Heart left ventricle (tissue), 16 donors: Measurements from ENCODE around the gene SMOC1. TPM values are rescaled to one million over a fixed set of nuclear protein-coding genes. Genes with fewer than 3 reads are reported as not detected.

Experiments
- ATAC-seq, 4 donors: fragments of 200-7000 bp; cut with Tn5 transposase; one replicate each; pipeline ENCODE4 v1.9.1; 2020 to 2022; ENCODE audit warnings: moderate library complexity in 4 of 4, mild to moderate bottlenecking in 3 of 4, moderate number of reproducible peaks in 1 of 4
- DNase-seq, 5 donors: peaks; one replicate each; pipeline ENCODE4 v3.0.0-alpha.2; 2020
- H3K27ac ChIP-seq, 12 donors: fragments of 200-600 bp; sonication (generic) in 4 of 12; one replicate each; pipeline versions ENCODE4 v1.5.0 to v1.8.0; 2016 to 2022; ENCODE audit warnings: mild to moderate bottlenecking in 2 of 12
- H3K27me3 ChIP-seq, 9 donors: fragments of 200-600 bp; sonication (generic) in 2 of 9; one replicate each; pipeline versions ENCODE4 v1.5.1 to v1.8.0; 2016 to 2022; ENCODE audit warnings: mild to moderate bottlenecking in 3 of 9
- H3K36me3 ChIP-seq, 9 donors: fragments of 200-600 bp; sonication (generic) in 2 of 9; one replicate each; pipeline versions ENCODE4 v1.5.0 to v1.8.0; 2018 to 2022; ENCODE audit warnings: mild to moderate bottlenecking in 2 of 9
- H3K4me1 ChIP-seq, 12 donors: fragments of 200-600 bp; sonication (generic) in 4 of 12; one replicate each; pipeline versions ENCODE4 v1.5.0 to v1.8.0; 2016 to 2022; ENCODE audit warnings: mild to moderate bottlenecking in 3 of 12
- H3K4me3 ChIP-seq, 12 donors: fragments of 200-600 bp; sonication (generic) in 4 of 12; one replicate each; pipeline versions ENCODE4 v1.5.0 to v1.8.0; 2017 to 2022; ENCODE audit warnings: mild to moderate bottlenecking in 9 of 12, moderate library complexity in 4 of 12
- H3K9me3 ChIP-seq, 12 donors: fragments of 200-600 bp; sonication (generic) in 4 of 12; one replicate each; pipeline versions ENCODE4 v1.5.0 to v1.8.0; 2016 to 2022; ENCODE audit warnings: mild to moderate bottlenecking in 1 of 12
- CTCF ChIP-seq, 12 donors: fragments of 200-600 bp; sonication (generic) in 4 of 12; IDR thresholded peaks; one replicate each; pipeline versions ENCODE4 v1.5.0 to v1.8.0; 2018 to 2022; ENCODE audit warnings: antibody characterized with exemption in 12 of 12, mild to moderate bottlenecking in 5 of 12
- POLR2A ChIP-seq, 2 donors: fragments of 450-650 bp; IDR thresholded peaks; one replicate each; pipeline ENCODE4 v1.6.1; 2017; ENCODE audit warnings: antibody characterized with exemption in 2 of 2, mild to moderate bottlenecking in 2 of 2, moderate library complexity in 2 of 2
- WGBS, 4 donors: extraction: QIAGEN DNeasy Blood & Tissue Kit in 2 of 4; methylation state at CpG; one replicate each; pipeline versions ENCODE4 v1.1.5 to v1.1.7; 2013 to 2018; 5-methylcytosine and 5-hydroxymethylcytosine counted together
- intact Hi-C, 10 donors: fragments of 100-400 bp; cut with DNase I; formaldehyde crosslinking; loops; one replicate each; pipeline versions ENCODE4 v1.11.1 to v1.14.2; 2022
- polyA plus RNA-seq, 2 donors: library from polyadenylated mRNA; stranded (reverse); fragments of 200-250 nt; gene quantifications; one replicate each; pipeline ENCODE4 v1.2.3, GENCODE V29; 2013
- total RNA-seq, 9 donors: library from RNA; depleted of rRNA in 2 of 9; stranded (reverse); fragments of >200 nt in 2 of 9; fragmentation: NEBNext Ultra II Directional in 3 of 9; extraction: Animal tissue kit (Norgen Biotek cat#: 25700) in 3 of 9; gene quantifications; one replicate each; pipeline versions ENCODE4 v1.1.0 to v1.2.4, GENCODE V29; 2016 to 2023
- donor health status: ischemic (EF 13 %, LVEDD 7.1; RV severe dilation, severe dysfunction).
- donor health status: healthy with polysubstance abuse.
- donor health status: DM: no; HTN: yes; CAD: no.
- donor health status: DM: no; HTN: no; CAD: no.
- donor health status: ischemic (EF 25% LVEDD 6.9; RV normal size, moderate dysfunction).
- donor health status: ischemic (EF 25% LVEDD 5.7; RV mildly dilated, moderate dysfunction).
- donor health status: healthy.
- donor health status: DM: yes; HTN: yes; CAD: no.
- donor health status: ischemic (EF 35%, LVEDD 5.7; RV mildly dilated, moderate dysfunction).
- donor health status: nonischemic (EF 11% LVEDD 7.7; RV severe dilation, severe dysfunction).
- donor health status: DM: yes; HTN: yes; CAD: no.
- donor health status: PGD.
- donor health status: ischemic (EF 29% LVEDD 5.4; RV normal size, mild dysfunction).
- donor health status: nonischemic (EF 23%, LVEDD 6.1; RV moderate dilation, normal function).

Gene SMOC1
- total and polyA plus RNA-seq, 11 donors = 0.57 to 2.8 (median 0.85) TPM; not detected in 2

- Histone ChIP-seq H3K4me3 (no peak overlapping the region), H3K27ac (no peak overlapping the region), H3K4me1 (no peaks in the 10 kb centered on the region), H3K27me3 (peaks cover 0 to 16% (median 0%) of the 10 kb centered on the region in 9 donors), H3K9me3 (no peaks in the 10 kb centered on the region), H3K36me3 (no peaks in the 10 kb centered on the region)
- no peak for ATAC-seq
- 77 to 83% (median 81%) methylated on average over 6 of the region's 6 CpGs for WGBS, 4 donors
- intact Hi-C loops = no loop called here
- DNase-seq = no peak
- TF ChIP-seq POLR2A (IDR thresholded peaks at IDR 0.05) (no peak), CTCF (IDR thresholded peaks at IDR 0.05) (no peak)
These were observed 131.9 kb downstream of the SMOC1 start for GRCh38 chr14:70011098-70011497.

DNA sequence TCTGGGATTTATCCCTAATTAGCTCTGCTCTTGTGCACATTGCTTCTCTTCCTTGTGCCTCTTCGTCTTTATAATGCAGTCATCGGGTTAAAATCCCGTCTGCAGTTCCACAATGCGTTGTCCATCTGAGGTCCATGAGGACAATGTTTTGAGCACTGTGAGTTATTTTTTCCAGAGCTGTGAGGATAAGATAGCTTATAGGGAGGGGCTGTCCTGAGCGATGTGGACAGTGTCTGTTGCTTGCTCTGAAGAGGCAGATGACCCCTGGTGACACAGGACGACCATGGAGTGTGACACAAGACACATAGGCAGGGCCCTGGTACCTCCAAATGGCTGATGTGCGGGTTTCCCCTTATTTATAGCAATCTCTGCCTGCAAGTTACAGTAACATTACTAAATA is 132.5 kb downstream of the SMOC1 start:
- Histone ChIP-seq H3K4me3 (no peak overlapping the region), H3K27ac (no peak overlapping the region), H3K9me3 (no peaks in the 10 kb centered on the region), H3K36me3 (no peaks in the 10 kb centered on the region), H3K4me1 (no peaks in the 10 kb centered on the region), H3K27me3 (peaks cover 0 to 16% (median 0%) of the 10 kb centered on the region in 9 donors)
- TF ChIP-seq POLR2A (IDR thresholded peaks at IDR 0.05) = no peak
- no peak for TF ChIP-seq CTCF (IDR thresholded peaks at IDR 0.05)
- intact Hi-C loops = no loop called here
- WGBS, 4 donors = 61 to 69% (median 63%) methylated on average over 7 of the region's 7 CpGs
- DNase-seq = no peak
- no peak for ATAC-seq

- peaks cover 0 to 16% (median 0%) of the 10 kb centered on the region in 9 donors for H3K27me3 ChIP-seq
- H3K4me3 ChIP-seq = no peak overlapping the region
- H3K36me3 ChIP-seq = no peaks in the 10 kb centered on the region
- H3K27ac ChIP-seq = no peak overlapping the region
- ATAC-seq (no peak), DNase-seq (no peak)
- no peak for TF ChIP-seq POLR2A (IDR thresholded peaks at IDR 0.05)
- peak in 8 of 12 donors; percentile 13 to 45 (median 38) for TF ChIP-seq CTCF (IDR thresholded peaks at IDR 0.05)
- H3K9me3 ChIP-seq = no peaks in the 10 kb centered on the region
- intact Hi-C loops = no loop called here
- 55 to 62% (median 56%) methylated on average over 2 of the region's 2 CpGs for WGBS, 4 donors
- peaks cover 0 to 6% (median 0%) of the 10 kb centered on the region in 12 donors for H3K4me1 ChIP-seq
These were observed 134.2 kb downstream of the SMOC1 start for GRCh38 chr14:70013271-70013873.

GRCh38 chr14:70014406-70015095 is 135.3 kb downstream of the SMOC1 start:
- 80 to 84% (median 81%) methylated on average over 7 of the region's 7 CpGs for WGBS, 4 donors
- TF ChIP-seq POLR2A (IDR thresholded peaks at IDR 0.05) = no peak
- no peak for TF ChIP-seq CTCF (IDR thresholded peaks at IDR 0.05)
- Histone ChIP-seq H3K27ac (no peak overlapping the region), H3K9me3 (no peaks in the 10 kb centered on the region), H3K27me3 (peaks cover 0 to 16% (median 0%) of the 10 kb centered on the region in 9 donors), H3K36me3 (no peaks in the 10 kb centered on the region), H3K4me3 (no peak overlapping the region), H3K4me1 (peaks cover 0 to 18% (median 0%) of the 10 kb centered on the region in 12 donors)
- intact Hi-C loops = no loop called here
- no peak for DNase-seq
- ATAC-seq = no peak
